DMS53 (cell line): ENCODE data around the gene PPP6R2.
"Not testable (repeated sequence)": the region's sequence is repeated elsewhere in the genome, so short reads cannot be mapped to it uniquely, and the experiment has no call there.

ENCODE experiments used
- DNase-seq: peaks from one replicate; lab custom pipeline; 2025; lab: John Stamatoyannopoulos, UW

Gene PPP6R2

GRCh38 chr22:50400931-50401330 is 57.8 kb downstream of the PPP6R2 start:
- no peak for DNase-seq

GRCh38 chr22:50401907-50402306 is 58.8 kb downstream of the PPP6R2 start:
- DNase-seq, result no peak

GRCh38 chr22:50403701-50404101 is 60.6 kb downstream of the PPP6R2 start:
- no peak for DNase-seq

- no peak for DNase-seq
Measured at GRCh38 chr22:50406416-50407170, 63.5 kb downstream of the PPP6R2 start.

- DNase-seq, result no peak
Measured at GRCh38 chr22:50408311-50408710, 65.2 kb downstream of the PPP6R2 start.

- not testable (repeated sequence) for DNase-seq
Measured at GRCh38 chr22:50408954-50409353, 65.8 kb downstream of the PPP6R2 start.

GRCh38 chr22:50414476-50415248 is 71.5 kb downstream of the PPP6R2 start:
- DNase-seq, result no peak

- no peak for DNase-seq
Measured at GRCh38 chr22:50415426-50415825, 72.3 kb downstream of the PPP6R2 start.

GRCh38 chr22:50416996-50417395 is 73.9 kb downstream of the PPP6R2 start:
- DNase-seq, result no peak

GRCh38 chr22:50417411-50418210 is 74.5 kb downstream of the PPP6R2 start:
- DNase-seq, result no peak

- no peak for DNase-seq
Measured at GRCh38 chr22:50418624-50419023, 75.5 kb downstream of the PPP6R2 start.

GRCh38 chr22:50419116-50419515 is 76.0 kb downstream of the PPP6R2 start:
- DNase-seq, result no peak

GRCh38 chr22:50420015-50420414 is 76.9 kb downstream of the PPP6R2 start:
- DNase-seq, result no peak

- no peak for DNase-seq
Measured at GRCh38 chr22:50420581-50420980, 77.5 kb downstream of the PPP6R2 start.

GRCh38 chr22:50422046-50422445 is 78.9 kb downstream of the PPP6R2 start:
- no peak for DNase-seq

GRCh38 chr22:50422961-50423815 is 80.1 kb downstream of the PPP6R2 start:
- no peak for DNase-seq

GRCh38 chr22:50423956-50424355 is 80.8 kb downstream of the PPP6R2 start:
- DNase-seq, result no peak

- no peak for DNase-seq
Measured at GRCh38 chr22:50425179-50425916, 82.2 kb downstream of the PPP6R2 start.

GRCh38 chr22:50432131-50432876 is 89.2 kb downstream of the PPP6R2 start:
- no peak for DNase-seq

- DNase-seq, result not testable (repeated sequence)
Measured at GRCh38 chr22:50432877-50433510, 89.9 kb downstream of the PPP6R2 start.
